HCT116 (cell line): ENCODE measurements around the gene ZBTB16. TPM values are rescaled to one million over a fixed set of nuclear protein-coding genes. Genes with fewer than 3 reads are reported as not detected.

Source experiments
- ATAC-seq: fragments of 200-7000 bp; cut with Tn5 transposase; 2 replicates; pipeline ENCODE4 v1.9.1; 2020; ENCODE audit warnings: mild to moderate bottlenecking, moderate library complexity
- BruUV-seq: library from RNA; stranded (reverse); fragments of 400-500 nt; replicated peaks from 2 replicates; lab custom pipeline; 2021; lab: Mats Ljungman, UMichigan
- CTCF ChIA-PET: fragments of 300-600 bp; sonication (Branson Sonifier 250); formaldehyde crosslinking; loops from one replicate; lab custom pipeline; 2021; ENCODE audit warnings: antibody characterized with exemption; lab: Charles Lee
- POLR2A ChIA-PET: fragments of 300-600, 350-600 bp; sonication (Branson Sonifier 250); formaldehyde crosslinking; loops from one replicate; lab custom pipeline; 2021; ENCODE audit warnings: antibody characterized with exemption; lab: Charles Lee
- RAD21 ChIA-PET, 2 experiments: fragments of 300-600 bp; sonication (Branson Sonifier 250); formaldehyde crosslinking; loops; one replicate each; lab custom pipeline; 2023; ENCODE audit warnings: low total read pairs in 2 of 2; ENCODE audit not compliant: uncharacterized antibody in 2 of 2, unreplicated experiment in 2 of 2, low non-redundant PET in 1 of 2; lab: Charles Lee
- DNase-seq: peaks from one replicate; pipeline ENCODE4 v3.0.0-alpha.2; 2010; ENCODE audit warnings: low read depth, low spot score
- H2AFZ ChIP-seq: fragments of 200-600 bp; shearing (Covaris generic), sonication (generic); 2 replicates; pipeline ENCODE4 v1.6.1; 2017; ENCODE audit warnings: low read depth, mixed run types, mixed read lengths, antibody characterized with exemption, low read length; ENCODE audit not compliant: poor library complexity, severe bottlenecking
- H3K27ac ChIP-seq: 2 replicates; pipeline ENCODE4 v1.5.1; 2012; ENCODE audit warnings: low read depth, low read length
- H3K27me3 ChIP-seq: fragments of 200-600 bp; sonication (generic); 2 replicates; pipeline ENCODE4 v1.6.1; 2016; ENCODE audit warnings: mixed run types, low read length, mixed read lengths; ENCODE audit not compliant: insufficient read depth
- H3K36me3 ChIP-seq, 2 experiments: fragments of 200-500 bp in 1 of 2; fragments of 200-600 bp in 1 of 2; sonication (Bioruptor generic) in 1 of 2; sonication (generic) in 1 of 2; 2 replicates each; pipeline versions ENCODE4 v1.5.1 to v1.6.1; 2014 to 2016; ENCODE audit warnings: low read length in 2 of 2, inconsistent platforms in 1 of 2, mixed read lengths in 1 of 2, mixed run types in 1 of 2; ENCODE audit not compliant: insufficient read depth in 2 of 2, control insufficient read depth in 1 of 2
- H3K4me1 ChIP-seq, 2 experiments: fragments of 200-600 bp in 1 of 2; sonication (generic) in 1 of 2; 2 replicates each; pipeline versions ENCODE4 v1.5.1 to v1.6.1; 2012 to 2017; ENCODE audit warnings: low read length in 2 of 2, inconsistent platforms in 1 of 2, mild to moderate bottlenecking in 1 of 2, mixed read lengths in 1 of 2, mixed run types in 1 of 2, moderate library complexity in 1 of 2; ENCODE audit not compliant: insufficient read depth in 2 of 2, control insufficient read depth in 1 of 2
- H3K4me2 ChIP-seq: fragments of 200-600 bp; sonication (generic); 2 replicates; pipeline ENCODE4 v1.6.1; 2017; ENCODE audit warnings: mixed run types, low read length, mixed read lengths
- H3K4me3 ChIP-seq, 2 experiments: fragments of 200-600 bp in 1 of 2; sonication (generic) in 1 of 2; replicated peaks in 1 of 2; 2 replicates each; pipeline ENCODE4 v1.5.1; 2011 to 2016; ENCODE audit warnings: low read length in 2 of 2, control low read depth in 1 of 2, low read depth in 1 of 2, mild to moderate bottlenecking in 1 of 2, mixed read lengths in 1 of 2, mixed run types in 1 of 2
- H3K79me2 ChIP-seq: fragments of 200-600 bp; sonication (generic); 2 replicates; pipeline ENCODE4 v1.6.1; 2017; ENCODE audit warnings: mild to moderate bottlenecking, mixed run types, low read length, moderate library complexity, mixed read lengths; ENCODE audit not compliant: insufficient read depth
- H3K9ac ChIP-seq: fragments of 200-600 bp; sonication (generic); 2 replicates; pipeline ENCODE4 v1.6.1; 2016; ENCODE audit warnings: low read length, mixed read lengths
- H3K9me2 ChIP-seq: fragments of 200-600 bp; sonication (generic), shearing (Covaris generic); 2 replicates; pipeline ENCODE4 v1.6.1; 2017; ENCODE audit warnings: mixed run types, mild to moderate bottlenecking, moderate library complexity; ENCODE audit not compliant: insufficient read depth
- H3K9me3 ChIP-seq, 2 experiments: fragments of 200-500 bp in 1 of 2; fragments of 200-600 bp in 1 of 2; sonication (Bioruptor generic) in 1 of 2; sonication (generic) in 1 of 2; 2 replicates each; pipeline ENCODE4 v1.6.1; 2014 to 2017; ENCODE audit warnings: low read length in 2 of 2, mixed read lengths in 2 of 2, inconsistent platforms in 1 of 2, low read depth in 1 of 2, mild to moderate bottlenecking in 1 of 2, mixed run types in 1 of 2, moderate library complexity in 1 of 2; ENCODE audit not compliant: control insufficient read depth in 1 of 2, insufficient read depth in 1 of 2
- H4K20me1 ChIP-seq: fragments of 200-600 bp; sonication (generic), shearing (Covaris generic); 2 replicates; pipeline ENCODE4 v1.6.1; 2017; ENCODE audit warnings: mixed run types, mild to moderate bottlenecking, moderate library complexity; ENCODE audit not compliant: insufficient read depth
- CBX3 ChIP-seq: IDR thresholded peaks from 2 replicates; pipeline ENCODE4 v1.6.1; 2012; ENCODE audit warnings: low read depth
- CTCF ChIP-seq, 3 experiments: fragments of 200-600 bp in 1 of 3; sonication (generic) in 1 of 3; IDR thresholded peaks in 2 of 3; conservative IDR thresholded peaks in 1 of 3; 2 replicates each; pipeline ENCODE4 v1.5.1; 2012 to 2017; ENCODE audit warnings: low read depth in 2 of 3, low read length in 2 of 3, antibody characterized with exemption in 1 of 3, borderline replicate concordance in 1 of 3, control low read depth in 1 of 3, mild to moderate bottlenecking in 1 of 3, mixed read lengths in 1 of 3, mixed run types in 1 of 3, moderate library complexity in 1 of 3; ENCODE audit not compliant: insufficient read depth in 1 of 3
- ELF1 ChIP-seq: IDR thresholded peaks from 2 replicates; pipeline ENCODE4 v1.6.1; 2012; ENCODE audit warnings: low read depth, borderline replicate concordance
- POLR2AphosphoS5 ChIP-seq: IDR thresholded peaks from 2 replicates; pipeline ENCODE4 v1.6.1; 2011; ENCODE audit warnings: mild to moderate bottlenecking, low read depth, low read length, moderate library complexity
- SIN3A ChIP-seq: IDR thresholded peaks from 2 replicates; pipeline ENCODE4 v1.6.1; 2012; ENCODE audit warnings: low read depth
- SP1 ChIP-seq: IDR thresholded peaks from 2 replicates; pipeline ENCODE4 v1.6.1; 2012; ENCODE audit warnings: low read depth
- SRF ChIP-seq: IDR thresholded peaks from 2 replicates; pipeline ENCODE4 v1.6.1; 2012; ENCODE audit warnings: low read depth
- TCF7L2 ChIP-seq: IDR thresholded peaks from 2 replicates; pipeline ENCODE4 v1.7.0; 2011; ENCODE audit warnings: borderline replicate concordance, inconsistent platforms; ENCODE audit not compliant: insufficient read depth, insufficient read length; ENCODE audit errors: extremely low read depth
- ZFX ChIP-seq: fragments of 450-650 bp; IDR thresholded peaks from 2 replicates; pipeline ENCODE4 v1.6.1; 2017
- intact Hi-C: fragments of 100-400 bp; cut with micrococcal nuclease; formaldehyde crosslinking; loops from 2 replicates; pipeline ENCODE4 v1.10.0; 2022
- total RNA-seq: library from RNA; stranded (reverse); gene quantifications from one replicate; pipeline ENCODE4 v1.2.1, GENCODE V29; 2021; ENCODE audit not compliant: unreplicated experiment

ZBTB16 gene
- total RNA-seq, 1 experiment from 2014 or later, result 0.30 TPM

GRCh38 chr11:114135737-114136151 lies 76.2 kb downstream of the ZBTB16 start:
- H3K27ac ChIP-seq, result no peak overlapping the region
- H3K9ac ChIP-seq, result no peak overlapping the region
- DNase-seq, result no peak
- ChIA-PET CTCF (no interaction called here), POLR2A (no interaction called here)
- H4K20me1 ChIP-seq, result no peaks in the 10 kb centered on the region
- no peaks in the 10 kb centered on the region for H3K9me2 ChIP-seq
- H3K4me1 ChIP-seq, result no peaks in the 10 kb centered on the region
- intact Hi-C loops, result no loop called here
- H3K79me2 ChIP-seq, result no peaks in the 10 kb centered on the region
- H3K36me3 ChIP-seq, result no peaks in the 10 kb centered on the region
- H3K4me2 ChIP-seq, result no peak overlapping the region
- BruUV-seq, result no TSS peak
- no peak overlapping the region for H3K4me3 ChIP-seq
- TF ChIP-seq ZFX (no peak), SIN3A (no peak), SRF (no peak), TCF7L2 (no peak), ELF1 (no peak), POLR2AphosphoS5 (no peak), CBX3 (no peak), CTCF (IDR thresholded peaks at IDR 0.05 in 2 of 3, conservative IDR thresholded peaks at IDR 0.05 in 1 of 3; ENCODE audit: borderline replicate concordance in 1 of 3, insufficient read depth in 1 of 3, low read depth in 2 of 3, low read length in 2 of 3) (no peak), SP1 (no peak)
- TF ChIP-seq, all 23 proteins: peak for 0
- H3K27me3 ChIP-seq, result peaks cover 63% of the 10 kb centered on the region
- no peak for ATAC-seq
- no peak overlapping the region for H2AFZ ChIP-seq
- H3K9me3 ChIP-seq, result no peaks in the 10 kb centered on the region
- RAD21 ChIA-PET, result no interaction called here
